ENCODE measurements around the gene CTDSPL.

DNA sequence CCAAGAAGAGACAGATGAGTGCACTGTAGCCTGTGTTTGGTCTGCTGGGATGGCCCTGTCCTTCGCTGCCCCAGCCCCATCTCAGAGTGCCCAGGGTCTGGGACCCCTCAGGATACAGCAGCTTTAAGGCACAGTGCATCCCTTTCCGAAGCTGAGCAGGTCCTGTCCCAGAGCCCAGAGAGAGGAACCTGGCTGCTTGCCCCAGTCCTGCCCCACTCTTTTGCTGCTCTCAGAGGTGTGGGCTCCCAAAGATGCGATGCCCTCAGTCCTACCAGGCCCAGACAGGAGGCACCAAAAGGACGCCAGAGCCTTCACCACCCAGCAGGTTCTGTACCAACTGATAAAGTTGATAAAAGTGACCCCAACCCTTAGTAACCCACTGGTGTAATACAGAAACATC lies 159.5 kb downstream of the CTDSPL start:
- TF ChIP-seq POLR2AphosphoS5 (IDR thresholded peaks at IDR 0.05) (no peak), POLR2A (IDR thresholded peaks at IDR 0.05) (no peak), EP300 (IDR thresholded peaks at IDR 0.05) (no peak)
- TF ChIP-seq, protein P1, sequence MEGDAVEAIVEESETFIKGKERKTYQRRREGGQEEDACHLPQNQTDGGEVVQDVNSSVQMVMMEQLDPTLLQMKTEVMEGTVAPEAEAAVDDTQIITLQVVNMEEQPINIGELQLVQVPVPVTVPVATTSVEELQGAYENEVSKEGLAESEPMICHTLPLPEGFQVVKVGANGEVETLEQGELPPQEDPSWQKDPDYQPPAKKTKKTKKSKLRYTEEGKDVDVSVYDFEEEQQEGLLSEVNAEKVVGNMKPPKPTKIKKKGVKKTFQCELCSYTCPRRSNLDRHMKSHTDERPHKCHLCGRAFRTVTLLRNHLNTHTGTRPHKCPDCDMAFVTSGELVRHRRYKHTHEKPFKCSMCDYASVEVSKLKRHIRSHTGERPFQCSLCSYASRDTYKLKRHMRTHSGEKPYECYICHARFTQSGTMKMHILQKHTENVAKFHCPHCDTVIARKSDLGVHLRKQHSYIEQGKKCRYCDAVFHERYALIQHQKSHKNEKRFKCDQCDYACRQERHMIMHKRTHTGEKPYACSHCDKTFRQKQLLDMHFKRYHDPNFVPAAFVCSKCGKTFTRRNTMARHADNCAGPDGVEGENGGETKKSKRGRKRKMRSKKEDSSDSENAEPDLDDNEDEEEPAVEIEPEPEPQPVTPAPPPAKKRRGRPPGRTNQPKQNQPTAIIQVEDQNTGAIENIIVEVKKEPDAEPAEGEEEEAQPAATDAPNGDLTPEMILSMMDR (IDR thresholded peaks at IDR 0.05) = no peak
